ENCODE results near the gene HSPH1.

HSPH1 gene

GRCh38 chr13:31089649-31090048, 72.1 kb downstream of the HSPH1 start:
- DNase-seq (ENCODE audit: low spot score), result no peak
- POLR2A ChIA-PET (ENCODE audit: low non-redundant PET), result no interaction called here
- no peak overlapping the region for H3K27ac ChIP-seq
- CTCF ChIA-PET, result no interaction called here
- no peak for TF ChIP-seq CTCF (conservative IDR thresholded peaks at IDR 0.05; ENCODE audit: low read depth)

GRCh38 chr13:31088826-31089420, 72.8 kb downstream of the HSPH1 start:
- TF ChIP-seq CTCF (conservative IDR thresholded peaks at IDR 0.05; ENCODE audit: low read depth), result no peak
- ChIA-PET POLR2A (ENCODE audit: low non-redundant PET) (no interaction called here), CTCF (no interaction called here)
- H3K27ac ChIP-seq, result no peak overlapping the region
- no peak for DNase-seq (ENCODE audit: low spot score)
